NCI-H2171 treated with DMSO at 0.1 percent for 48 hours (cell line): ENCODE data around the gene KIF12.
"Not testable (repeated sequence)": the region's sequence is repeated elsewhere in the genome, so short reads cannot be mapped to it uniquely, and the experiment has no call there.

Experiments used
- DNase-seq: peaks from one replicate; lab custom pipeline; 2025; lab: John Stamatoyannopoulos, UW

The KIF12 gene

GRCh38 chr9:114098936-114099668 lies at the start of gene KIF12:
Gene KIF12, minus strand, starts transcription at chr9:114099292. Its CDS starts 16 bp downstream, at chr9:114099276.
- peak; percentile 97 for DNase-seq

DNA sequence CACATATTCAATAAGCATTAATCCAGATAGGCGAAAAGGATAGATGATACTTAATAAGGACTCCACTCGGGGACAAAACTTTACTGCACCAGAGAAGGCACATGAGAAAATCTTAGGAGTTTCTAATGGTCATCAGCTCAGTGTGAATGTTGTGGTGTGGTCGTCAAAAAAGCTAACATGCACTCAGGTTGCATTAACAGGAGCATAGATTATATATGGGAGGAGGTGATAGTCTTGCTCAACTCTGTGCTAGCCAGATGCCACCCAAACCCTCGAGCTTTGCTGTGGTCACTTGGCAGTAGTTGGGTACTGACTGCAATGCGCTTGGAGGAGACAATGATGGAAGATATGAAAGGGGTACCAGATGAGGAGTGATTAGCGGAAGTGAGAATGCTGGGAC lies 47.6 kb upstream of the KIF12 start:
- no peak for DNase-seq

DNA sequence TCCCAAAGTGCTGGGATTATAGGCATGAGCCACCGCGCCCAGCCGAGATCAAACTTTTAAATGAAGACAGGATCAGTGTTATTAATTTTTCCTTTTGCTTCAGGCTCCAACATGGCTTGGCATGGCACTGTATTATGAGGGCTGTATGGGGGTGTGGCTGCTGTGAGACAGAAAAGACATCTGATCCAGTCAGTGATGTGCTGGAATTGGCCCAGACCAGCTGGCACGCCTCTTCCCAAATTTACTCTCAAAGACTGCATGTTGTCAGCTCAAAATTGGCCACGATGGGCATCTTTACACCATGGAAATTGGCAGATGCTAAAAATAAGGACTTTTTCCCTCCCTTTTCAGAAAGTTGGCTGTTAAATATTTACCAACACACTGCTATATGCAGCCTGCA lies 44.1 kb upstream of the KIF12 start:
- peak; percentile 28 for DNase-seq

DNA sequence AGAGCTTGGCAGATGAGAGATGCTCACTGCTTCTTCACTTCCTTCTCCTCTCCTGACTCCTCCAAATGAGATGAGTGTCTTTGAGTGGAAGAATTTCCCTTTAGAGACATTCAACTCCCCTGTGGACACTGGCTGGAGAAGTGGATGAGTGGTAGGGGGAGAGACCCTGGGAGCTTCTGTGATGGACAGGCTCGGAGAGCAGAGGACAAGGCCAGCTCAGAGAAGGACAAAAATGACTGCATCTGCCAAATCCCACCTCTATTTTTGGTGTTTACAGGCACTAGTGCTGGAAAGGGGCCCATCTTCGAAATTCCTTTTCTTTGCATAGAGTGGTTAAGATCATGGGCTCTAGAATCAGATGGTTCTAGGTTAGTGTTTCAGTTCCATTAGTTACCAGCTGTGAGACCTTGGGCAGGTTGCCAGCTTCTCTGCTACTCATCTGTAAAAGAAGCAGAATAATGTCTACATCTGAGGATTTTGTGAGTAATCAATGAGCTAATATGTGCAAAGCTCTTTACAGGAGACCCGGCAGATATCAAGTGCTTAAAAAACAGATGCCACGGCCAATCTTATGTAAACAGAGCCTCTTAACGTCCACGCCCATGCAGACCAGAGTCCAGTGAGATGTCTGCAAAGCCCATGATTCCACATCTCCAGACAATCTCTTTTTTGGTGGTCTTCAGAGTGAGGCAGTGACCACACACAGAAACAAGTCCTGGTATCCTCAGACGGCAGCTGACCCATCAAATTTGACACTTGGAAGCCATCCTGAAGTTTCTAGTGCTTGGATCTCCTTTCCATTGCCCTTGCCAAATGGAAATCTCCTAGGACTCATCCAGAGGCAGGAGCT lies 42.7 kb upstream of the KIF12 start:
- DNase-seq = peak; percentile 66

DNA sequence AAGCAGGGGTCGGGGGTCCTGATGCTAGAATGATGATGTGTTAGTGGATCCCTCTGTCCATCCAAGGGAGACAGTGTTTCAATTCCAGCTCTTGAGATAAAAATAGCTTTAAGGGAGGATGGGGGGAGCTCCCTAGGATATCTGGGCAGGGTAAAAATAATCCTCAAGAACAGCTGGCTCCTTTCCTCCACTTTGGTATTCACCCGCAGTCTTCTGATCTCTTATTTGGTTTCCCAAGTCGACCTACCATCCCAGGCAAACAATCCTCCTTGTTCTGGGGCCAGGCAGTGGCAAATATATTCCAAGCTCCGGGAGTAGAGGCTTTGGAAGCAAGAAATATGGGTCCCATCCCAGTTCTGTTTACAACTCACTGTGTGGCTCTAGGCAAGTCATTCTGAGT lies 41.8 kb upstream of the KIF12 start:
- no peak for DNase-seq

DNA sequence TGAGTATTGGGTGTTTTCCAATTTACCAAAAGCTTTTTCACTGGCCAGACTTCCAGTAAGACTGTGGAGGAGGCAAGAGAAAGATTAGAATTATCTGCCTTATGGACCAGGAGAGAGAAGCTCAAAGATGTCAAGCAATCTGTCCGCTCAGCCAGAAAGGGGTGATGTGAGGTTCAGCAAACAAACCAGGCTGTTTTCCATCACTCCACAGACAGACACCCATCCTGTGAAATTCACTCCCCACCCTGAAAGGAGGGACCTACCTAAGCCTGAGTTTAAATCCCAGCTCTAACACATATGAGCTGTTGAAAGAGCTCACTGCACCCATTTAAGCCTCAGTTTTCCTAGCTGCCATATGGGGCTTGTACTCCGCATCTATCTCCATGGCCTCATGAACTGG lies 41.3 kb upstream of the KIF12 start:
- no peak for DNase-seq

GRCh38 chr9:114139071-114139470 lies 40.0 kb upstream of the KIF12 start:
- no peak for DNase-seq

- DNase-seq = no peak
Observed at GRCh38 chr9:114138552-114138971, 39.5 kb upstream of the KIF12 start.

DNA sequence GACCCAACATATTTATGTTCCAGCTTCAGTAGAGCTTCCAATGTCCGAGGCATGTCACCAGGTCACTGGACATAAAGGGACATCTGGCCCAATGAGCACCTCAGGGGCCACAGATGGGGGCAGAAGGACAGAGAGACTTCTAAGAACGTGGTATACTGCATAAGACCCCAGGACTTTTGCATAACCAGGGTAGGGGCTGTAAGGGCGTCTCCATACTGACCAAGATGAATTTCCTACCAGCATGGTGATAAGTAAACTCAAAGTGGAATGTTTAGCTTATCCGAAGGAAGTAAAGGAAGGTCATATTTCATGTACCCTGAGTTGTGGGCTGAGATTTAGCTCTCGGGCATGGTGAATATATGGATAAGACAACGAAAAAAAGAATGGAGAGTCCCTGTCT lies 38.7 kb upstream of the KIF12 start:
- DNase-seq = no peak

- no peak for DNase-seq
Observed at GRCh38 chr9:114134827-114135396, 35.8 kb upstream of the KIF12 start.

- no peak for DNase-seq
Observed at GRCh38 chr9:114132550-114132918, 33.4 kb upstream of the KIF12 start.

GRCh38 chr9:114131808-114132549 lies 32.9 kb upstream of the KIF12 start:
- no peak for DNase-seq

GRCh38 chr9:114130624-114131277 lies 31.7 kb upstream of the KIF12 start:
- DNase-seq = no peak

DNA sequence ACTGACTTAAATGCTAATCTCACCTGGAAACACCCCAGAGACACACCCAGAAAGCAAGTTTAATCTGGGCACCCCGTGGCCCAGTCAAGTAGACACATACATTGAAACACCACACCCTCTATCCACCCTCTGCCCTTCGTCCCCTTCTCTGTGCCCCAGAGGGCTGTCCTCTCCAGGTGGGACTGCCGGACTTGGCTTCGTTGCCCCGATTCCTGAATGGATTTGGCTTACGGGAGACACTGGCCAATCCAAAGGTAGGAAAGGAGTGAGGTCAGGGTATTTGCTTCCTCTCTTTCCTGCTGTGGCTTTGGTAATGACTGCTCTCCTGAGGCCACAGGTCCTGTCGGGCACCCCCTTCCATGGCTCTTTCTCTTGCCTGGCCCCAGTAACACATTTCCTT lies 31.0 kb upstream of the KIF12 start:
- DNase-seq = no peak

GRCh38 chr9:114128759-114129158 lies 29.7 kb upstream of the KIF12 start:
- not testable (repeated sequence) for DNase-seq

DNA sequence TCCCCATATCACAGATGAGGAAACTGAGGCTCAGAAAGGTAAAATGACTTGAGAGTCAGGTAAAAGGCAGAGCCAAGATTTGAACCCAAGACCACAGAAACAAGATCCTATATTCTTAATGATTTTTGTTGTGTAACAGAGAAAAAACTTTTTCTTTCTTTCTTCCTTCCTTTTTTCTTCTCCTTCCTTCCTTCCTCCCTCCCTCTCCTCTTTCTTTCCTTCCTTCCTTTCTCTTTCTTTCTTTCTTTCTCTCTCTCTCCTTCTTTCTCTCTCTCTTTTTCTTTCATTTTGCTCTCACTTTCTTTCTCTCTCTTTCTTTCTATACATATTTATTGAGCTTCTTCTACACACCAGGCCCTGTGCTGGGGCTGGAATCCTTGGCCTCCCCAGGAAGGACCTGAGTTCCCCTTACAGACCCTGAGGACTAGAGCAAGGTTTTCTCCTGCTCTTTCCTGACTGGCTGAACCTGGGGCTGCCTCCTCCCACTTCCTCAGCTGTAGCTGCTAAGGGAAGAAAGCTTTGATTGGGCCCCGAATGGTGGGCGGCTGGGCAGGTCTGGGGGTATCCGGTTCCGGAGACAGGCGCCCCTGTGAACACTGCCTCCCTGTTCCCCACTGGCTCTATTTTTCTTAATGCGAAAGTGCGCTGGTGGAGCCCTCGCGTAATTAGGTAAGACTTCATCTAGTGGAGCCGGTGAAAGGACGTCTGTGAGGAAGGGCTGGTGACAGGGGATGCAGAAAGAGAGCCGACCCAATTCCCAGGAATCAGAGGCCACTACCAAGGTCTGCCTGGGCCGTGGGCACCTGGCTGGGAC lies 27.4 kb upstream of the KIF12 start:
- DNase-seq = no peak

GRCh38 chr9:114125476-114126013 lies 26.5 kb upstream of the KIF12 start:
- DNase-seq = no peak

DNA sequence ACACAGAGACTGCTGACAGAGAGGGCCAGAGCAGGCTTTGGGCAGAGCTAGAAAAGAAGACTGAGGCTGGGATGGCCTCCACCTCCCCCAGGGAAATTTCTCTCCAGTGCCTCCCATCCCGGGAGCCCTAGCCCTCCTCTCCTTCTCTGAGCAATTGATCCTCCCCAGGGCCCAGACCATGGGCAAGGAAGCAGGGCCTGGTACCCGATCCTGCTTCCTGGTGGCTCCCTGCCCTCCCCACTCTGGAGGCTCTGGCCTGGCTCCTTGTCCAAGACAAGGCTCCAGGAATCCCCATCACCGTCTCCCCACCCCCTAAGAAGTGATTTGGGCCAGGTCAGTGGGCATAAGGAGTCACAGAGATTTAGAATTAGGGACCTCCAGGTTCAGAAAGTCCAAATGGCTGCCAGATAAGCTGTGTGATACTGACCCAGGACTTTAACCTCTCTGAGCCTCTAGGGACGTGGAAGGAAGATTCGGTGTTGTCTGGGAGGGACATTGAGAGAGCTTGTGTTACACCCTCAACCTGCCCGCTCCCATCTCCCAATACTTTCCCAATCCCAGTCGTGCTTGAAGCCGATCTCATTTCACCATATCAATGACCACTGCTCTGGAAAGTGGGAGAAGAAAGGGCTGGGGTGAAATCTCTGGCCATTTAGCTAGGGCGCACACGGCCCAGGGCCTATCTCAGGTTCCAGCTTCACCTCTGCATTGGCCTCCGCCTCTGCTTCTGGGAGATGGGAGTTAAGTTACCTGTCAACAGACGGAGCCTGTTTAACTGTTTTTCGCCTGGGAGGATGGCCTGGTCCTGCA lies 25.8 kb upstream of the KIF12 start:
- peak; percentile 46 for DNase-seq

GRCh38 chr9:114124138-114124537 lies 25.0 kb upstream of the KIF12 start:
- DNase-seq = no peak
